ENCODE data around the gene JADE3.
A peak's percentile ranks its signal among the peaks of the same experiment; 100 is the strongest.

JADE3 gene

GRCh38 chrX:47047989-47048388 lies 135.8 kb downstream of the JADE3 start:
- DNase-seq: no peak

DNA sequence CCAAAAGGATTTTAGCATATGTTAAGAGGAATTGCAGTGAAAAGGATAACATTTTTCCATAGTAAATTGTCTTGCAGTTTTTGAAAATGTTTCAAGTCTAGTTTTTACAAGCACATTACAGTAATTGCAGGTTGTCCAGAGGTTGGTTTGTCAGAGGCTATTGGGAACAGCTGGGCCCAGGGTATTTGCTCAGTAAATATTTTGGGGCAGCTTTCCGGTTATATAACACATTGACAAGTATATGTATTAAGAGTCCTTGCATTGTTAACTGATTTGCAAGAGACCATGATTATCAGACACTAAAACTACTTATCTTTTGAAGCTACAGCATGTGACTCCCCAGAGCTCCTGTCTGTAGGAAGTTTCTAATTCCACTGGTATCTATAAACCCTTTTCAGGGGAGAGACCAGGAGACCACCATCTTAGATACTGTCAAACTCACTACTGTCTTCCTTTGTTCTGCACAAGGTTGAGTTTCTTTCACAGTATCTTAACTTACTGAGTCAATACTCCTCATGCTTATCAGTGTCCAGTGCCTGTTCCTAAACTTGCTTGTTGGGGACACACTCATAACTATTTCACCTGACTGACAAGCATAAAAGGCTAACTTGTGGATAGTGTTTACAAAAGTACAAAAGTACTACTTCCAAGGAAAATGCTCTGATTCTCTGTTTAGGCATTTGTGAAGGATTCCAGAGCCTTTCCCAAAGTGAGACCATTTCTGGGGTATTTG lies 147.1 kb downstream of the JADE3 start:
- no peak for DNase-seq

GRCh38 chrX:47060708-47061107 lies 148.5 kb downstream of the JADE3 start:
- DNase-seq: no peak

- no peak for DNase-seq
Measured at GRCh38 chrX:47061238-47061919, 149.2 kb downstream of the JADE3 start.

DNA sequence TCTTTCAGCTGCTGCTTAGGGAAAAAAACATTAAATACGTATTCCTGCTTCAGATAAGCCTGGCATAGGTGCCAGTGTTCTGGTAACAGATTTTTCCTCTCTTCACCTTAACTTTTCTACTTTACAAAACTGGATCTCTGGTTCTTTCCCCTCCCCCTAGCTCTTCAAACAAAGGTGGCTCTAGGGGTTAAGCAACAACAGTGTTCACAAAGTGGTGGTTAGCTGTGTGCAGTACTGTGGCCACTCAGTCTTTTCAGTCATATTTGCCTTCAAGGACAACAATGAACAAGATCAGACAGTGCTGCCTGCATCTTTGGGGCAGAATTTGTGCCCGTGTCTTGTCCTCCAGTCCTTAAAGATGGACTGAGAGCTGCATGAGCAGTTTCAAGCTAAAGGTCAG lies 151.0 kb downstream of the JADE3 start:
- no peak for DNase-seq

DNA sequence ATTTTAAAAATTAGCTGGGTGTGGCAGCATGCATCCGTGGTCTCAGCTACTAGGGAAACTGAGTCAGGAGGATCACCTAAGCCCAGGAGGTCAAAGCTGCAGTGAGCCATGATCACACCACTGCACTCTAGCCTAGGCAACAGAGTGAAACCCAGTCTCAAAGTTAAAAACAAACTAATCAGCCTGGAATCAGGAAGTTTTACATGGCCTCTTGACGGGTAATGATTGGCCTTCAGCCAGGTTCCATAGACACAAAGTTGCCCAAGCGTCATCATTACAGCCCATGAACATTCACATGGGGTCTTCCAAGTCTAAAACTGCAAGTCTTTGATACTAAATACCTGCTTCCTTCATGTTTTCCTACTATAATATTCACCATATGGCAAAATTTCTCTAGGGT lies 156.0 kb downstream of the JADE3 start:
- DNase-seq: no peak

DNA sequence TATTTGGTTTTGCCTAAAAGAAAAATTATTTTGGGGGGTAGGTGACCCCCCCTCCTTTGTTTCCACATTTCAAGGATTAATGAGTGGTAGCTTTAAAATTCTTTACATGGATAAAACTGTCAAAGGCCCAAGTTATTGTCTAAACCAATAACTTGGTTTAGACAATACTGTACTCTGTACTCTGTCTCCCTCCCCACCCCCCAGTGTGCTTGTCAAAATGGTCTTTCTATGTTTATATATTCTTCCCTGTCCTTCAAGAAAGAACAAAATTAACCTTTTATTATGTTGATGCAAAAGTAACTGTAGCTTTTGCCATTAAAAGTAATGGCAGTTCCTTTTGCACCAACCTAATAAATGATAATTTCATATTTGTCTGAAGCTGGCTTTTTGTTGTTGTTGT lies 156.5 kb downstream of the JADE3 start:
- DNase-seq: no peak

GRCh38 chrX:47078129-47079043 lies 166.2 kb downstream of the JADE3 start, which contains the start of gene RGN:
Gene RGN (plus strand): TSS chrX:47078443. CDS start chrX:47081145, 2,702 bp downstream.
- DNase-seq: peak; percentile 41

- DNase-seq: no peak
Measured at GRCh38 chrX:47080215-47080914, 168.1 kb downstream of the JADE3 start.

DNA sequence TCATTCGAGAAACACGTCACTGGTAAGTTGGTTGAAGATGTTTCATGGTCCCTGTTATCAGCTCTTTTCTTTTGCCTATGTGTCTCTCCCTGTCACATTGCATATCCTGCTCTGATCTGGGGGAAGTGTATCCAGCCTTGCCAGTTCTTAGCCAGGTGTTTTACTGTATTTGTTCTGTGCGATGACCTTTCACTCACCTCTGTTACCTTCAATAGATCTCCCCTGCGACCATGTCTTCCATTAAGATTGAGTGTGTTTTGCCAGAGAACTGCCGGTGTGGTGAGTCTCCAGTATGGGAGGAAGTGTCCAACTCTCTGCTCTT lies 168.7 kb downstream of the JADE3 start:
- no peak for DNase-seq

DNA sequence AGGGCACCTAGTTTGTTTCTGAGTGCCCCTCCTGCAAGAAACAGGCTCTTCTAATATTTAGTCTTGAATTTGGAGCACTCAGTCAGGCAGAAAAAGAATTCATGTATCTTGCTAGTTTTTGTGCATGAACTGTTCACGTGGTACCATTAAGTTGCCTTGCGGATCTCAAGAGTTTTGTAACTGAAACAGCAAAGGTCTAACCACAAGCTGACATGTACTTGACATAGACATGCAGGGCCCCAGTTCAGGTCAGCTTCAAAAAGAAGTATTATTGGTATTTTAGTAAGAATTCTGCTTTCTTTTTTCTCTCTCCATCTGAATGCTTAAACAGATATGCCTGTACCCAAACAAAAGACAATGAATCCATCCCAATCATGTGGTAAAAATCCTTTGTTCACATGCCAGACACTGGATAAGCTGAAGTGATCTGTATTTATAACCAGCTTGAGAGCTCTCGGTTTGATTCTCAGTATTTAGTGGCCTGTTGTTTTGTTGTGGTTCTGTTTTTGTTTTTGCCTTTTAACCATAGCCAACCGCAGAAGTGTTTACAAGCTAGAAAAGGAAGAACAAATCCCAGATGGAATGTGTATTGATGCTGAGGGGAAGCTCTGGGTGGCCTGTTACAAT lies 179.0 kb downstream of the JADE3 start:
- no peak for DNase-seq

GRCh38 chrX:47093248-47093647 lies 181.0 kb downstream of the JADE3 start:
- DNase-seq: no peak

- DNase-seq: no peak
Measured at GRCh38 chrX:47093860-47094259, 181.6 kb downstream of the JADE3 start.

DNA sequence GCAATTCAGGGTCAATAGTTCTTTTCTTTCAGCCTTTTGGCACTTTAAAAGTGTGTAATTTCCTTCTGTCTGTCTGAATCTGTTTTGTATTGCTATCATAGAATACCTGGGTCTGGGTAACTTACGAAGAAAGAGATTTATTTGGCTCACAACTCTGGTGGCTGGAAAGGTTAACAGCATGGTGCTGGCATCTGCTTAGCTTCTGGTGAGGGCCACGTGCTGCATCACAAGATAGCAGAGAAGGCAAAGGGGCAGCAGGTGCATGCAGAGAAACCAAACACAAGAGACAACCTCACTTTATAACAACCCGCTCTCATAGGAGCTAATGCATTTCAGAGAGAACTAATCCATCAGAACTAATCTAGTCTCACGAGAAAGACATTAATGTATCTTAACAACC lies 184.8 kb downstream of the JADE3 start:
- no peak for DNase-seq

DNA sequence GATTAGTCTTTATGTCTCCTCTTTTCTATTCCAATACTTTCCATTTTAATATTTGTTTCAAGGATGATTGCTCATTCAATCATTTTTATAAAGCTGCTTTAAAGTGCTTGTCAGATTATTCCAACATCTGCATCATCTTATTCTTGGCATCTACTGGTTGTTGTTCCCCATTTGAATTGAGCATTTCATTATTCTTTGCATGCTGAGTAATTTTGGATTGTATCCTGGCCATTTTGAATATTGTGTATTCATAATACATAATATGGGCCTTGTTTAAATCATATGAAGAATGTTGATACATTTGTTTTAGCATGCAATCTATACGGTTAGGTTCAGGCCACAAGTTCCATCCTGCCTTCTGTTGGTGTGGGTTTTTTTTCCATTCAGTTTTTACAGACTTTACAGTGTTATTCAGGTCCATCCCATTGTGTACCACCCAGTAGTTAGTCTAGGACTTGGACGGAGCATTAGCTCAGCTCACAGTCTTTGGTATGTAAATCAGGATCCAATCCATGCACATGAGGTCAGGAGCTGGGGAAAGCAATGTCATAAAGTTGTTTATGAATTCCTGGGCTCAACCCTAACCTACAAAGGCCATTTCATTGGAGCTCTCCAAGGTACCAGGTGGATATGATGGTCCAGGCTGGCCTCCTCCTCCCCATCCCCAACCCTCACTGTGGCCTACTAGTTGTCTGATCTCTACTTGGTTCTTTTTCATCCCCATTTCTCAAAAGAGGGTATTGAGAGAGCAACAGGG lies 186.3 kb downstream of the JADE3 start:
- no peak for DNase-seq

DNA sequence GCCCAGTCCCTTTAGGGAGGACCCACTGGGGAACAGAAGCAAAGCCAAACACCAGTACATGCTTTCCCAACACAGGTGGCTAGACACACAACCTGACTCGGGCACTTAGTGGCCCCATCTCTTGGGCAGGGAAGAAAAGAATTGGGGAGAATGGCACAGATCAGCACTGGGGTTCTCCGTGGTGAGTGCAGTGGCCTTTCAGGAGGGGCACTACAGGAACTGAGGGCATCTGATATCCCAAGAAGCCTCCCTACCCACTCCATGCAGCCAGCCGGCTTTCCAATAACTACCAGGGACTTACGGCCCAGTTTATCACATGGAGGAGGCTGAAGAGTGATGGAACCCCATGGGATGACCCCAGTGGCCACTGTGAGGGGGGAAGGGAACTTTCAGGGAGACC lies 189.0 kb downstream of the JADE3 start:
- DNase-seq: no peak
